ENCODE data around the gene ARHGEF7. TPM values are rescaled to one million over a fixed set of nuclear protein-coding genes. Genes with fewer than 3 reads are reported as not detected.

ARHGEF7 gene
- total RNA-seq, 1 donor: 52.2 TPM

DNA sequence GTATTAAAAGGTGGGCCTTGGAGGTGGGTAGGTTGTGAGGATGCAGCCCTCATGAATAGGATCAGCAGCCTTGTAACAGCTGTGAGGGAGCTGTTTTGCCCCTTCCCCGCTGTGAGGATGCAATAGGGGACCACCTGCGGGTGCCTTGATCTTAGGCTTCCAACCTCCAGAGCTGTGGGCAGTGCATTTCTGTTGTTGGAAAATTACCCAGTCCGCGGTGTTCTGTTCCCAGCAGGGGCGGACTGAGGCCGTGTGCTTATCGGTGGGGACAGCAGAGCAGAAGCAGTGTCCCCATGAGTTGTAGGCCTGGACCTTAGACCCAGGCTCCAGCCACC, 150.6 kb downstream of the ARHGEF7 start:
- TF ChIP-seq CTCF (IDR thresholded peaks at IDR 0.05; ENCODE audit: insufficient read depth, low read depth, low read length): no peak
- no peak for DNase-seq (ENCODE audit: low read depth)
- H3K4me3 ChIP-seq (ENCODE audit: low read depth, low read length): no peak overlapping the region

- DNase-seq (ENCODE audit: low read depth): no peak
Measured at GRCh38 chr13:111267205-111267604, 152.1 kb downstream of the ARHGEF7 start.

DNA sequence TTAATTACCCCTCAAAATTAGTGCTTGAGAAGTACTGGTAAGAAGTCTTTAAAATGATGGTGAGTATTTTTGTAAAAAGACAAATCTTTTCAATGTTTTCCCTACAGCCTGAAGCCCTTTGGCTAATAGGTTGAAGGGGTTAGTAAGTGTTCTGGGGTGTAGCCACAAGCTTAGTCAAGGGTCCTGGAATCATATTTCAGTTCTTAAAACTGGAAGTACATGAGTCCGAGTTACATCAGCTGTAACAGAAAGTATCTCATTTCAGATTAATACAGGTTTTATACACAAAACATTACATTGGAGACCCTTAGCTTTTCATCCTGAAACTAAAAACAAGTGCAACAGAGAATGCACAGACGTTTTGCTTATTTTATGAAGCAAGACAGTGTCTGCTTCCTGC, 152.7 kb downstream of the ARHGEF7 start:
- no peak overlapping the region for H3K4me3 ChIP-seq (ENCODE audit: low read depth, low read length)
- DNase-seq (ENCODE audit: low read depth): no peak
- no peak for TF ChIP-seq CTCF (IDR thresholded peaks at IDR 0.05; ENCODE audit: insufficient read depth, low read depth, low read length)

More at GRCh38 chr13:111267205-111267604, 152.1 kb downstream of the ARHGEF7 start:
- H3K4me3 ChIP-seq (ENCODE audit: low read depth, low read length): no peak overlapping the region
- no peak for TF ChIP-seq CTCF (IDR thresholded peaks at IDR 0.05; ENCODE audit: insufficient read depth, low read depth, low read length)

GRCh38 chr13:111269508-111269907, 154.4 kb downstream of the ARHGEF7 start:
- no peak for TF ChIP-seq CTCF (IDR thresholded peaks at IDR 0.05; ENCODE audit: insufficient read depth, low read depth, low read length)
- no peak overlapping the region for H3K4me3 ChIP-seq (ENCODE audit: low read depth, low read length)
- no peak for DNase-seq (ENCODE audit: low read depth)

DNA sequence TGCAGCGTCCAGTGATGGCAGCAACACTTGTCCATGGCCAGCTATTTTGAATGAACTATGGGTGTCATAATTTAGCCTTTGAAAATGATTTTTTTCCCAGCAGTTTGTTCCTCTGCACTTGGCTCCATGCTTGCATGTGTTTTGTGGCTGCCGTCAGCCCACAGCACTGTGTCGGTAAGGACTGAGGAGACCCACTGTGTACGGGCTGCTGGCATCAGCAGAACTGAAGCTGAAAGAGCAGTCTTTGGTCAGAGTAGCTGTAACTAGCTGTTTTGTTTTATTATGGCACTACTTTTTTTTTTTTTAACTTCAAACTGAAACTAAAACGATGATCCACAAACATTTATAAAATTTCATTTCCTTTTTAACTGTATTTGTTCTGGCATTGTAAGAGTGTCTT, 155.0 kb downstream of the ARHGEF7 start:
- DNase-seq (ENCODE audit: low read depth): peak; percentile 25
- no peak overlapping the region for H3K4me3 ChIP-seq (ENCODE audit: low read depth, low read length)
- no peak for TF ChIP-seq CTCF (IDR thresholded peaks at IDR 0.05; ENCODE audit: insufficient read depth, low read depth, low read length)

DNA sequence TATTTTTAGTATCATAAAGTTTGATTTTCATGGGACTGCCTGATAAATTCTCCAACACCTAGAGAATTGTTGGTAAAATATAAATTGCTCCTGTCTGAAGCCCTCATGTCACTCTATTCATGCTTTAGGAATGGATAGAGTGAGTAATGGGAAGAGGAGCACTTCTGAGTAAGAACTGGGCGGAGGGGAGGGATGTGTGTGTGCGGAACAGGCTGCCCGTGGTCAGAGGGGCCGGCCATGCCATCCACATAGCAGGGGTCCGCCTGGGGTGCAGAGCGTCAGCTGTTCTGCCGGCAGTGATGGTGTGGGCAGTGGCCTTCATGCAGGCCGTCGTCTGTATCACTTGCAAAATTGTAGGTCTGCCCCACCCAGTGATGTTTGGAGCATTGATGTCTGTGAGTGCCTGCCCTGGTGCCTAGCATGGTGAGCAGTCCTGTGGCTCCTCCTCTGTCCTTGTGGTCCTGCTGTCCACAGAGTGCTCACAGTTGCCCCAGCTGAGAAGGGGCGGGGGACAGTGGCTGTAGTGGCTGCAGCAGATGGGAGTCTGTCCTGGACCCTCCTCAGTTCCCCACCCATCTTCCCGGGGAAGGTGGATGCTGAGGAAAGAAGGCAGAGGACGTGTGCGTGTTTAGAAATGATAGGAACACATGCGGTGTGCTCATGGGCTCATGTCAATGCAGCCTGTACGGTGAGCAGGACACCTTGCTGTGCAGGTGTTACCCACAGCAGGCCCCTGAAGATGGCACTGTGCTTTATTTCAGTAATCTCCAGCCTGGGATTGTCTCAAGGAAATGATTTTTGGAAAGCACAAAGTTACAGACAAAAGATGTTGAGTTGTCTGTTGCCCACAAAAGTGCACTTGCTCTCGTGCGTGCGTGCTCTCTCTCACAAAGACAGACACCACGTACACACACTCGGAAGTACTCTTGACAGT, 155.9 kb downstream of the ARHGEF7 start:
- no peak for TF ChIP-seq CTCF (IDR thresholded peaks at IDR 0.05; ENCODE audit: insufficient read depth, low read depth, low read length)
- DNase-seq (ENCODE audit: low read depth): peak; percentile 16
- no peak overlapping the region for H3K4me3 ChIP-seq (ENCODE audit: low read depth, low read length)
